ENCODE measurements around the gene CDH1.

Gene CDH1

DNA sequence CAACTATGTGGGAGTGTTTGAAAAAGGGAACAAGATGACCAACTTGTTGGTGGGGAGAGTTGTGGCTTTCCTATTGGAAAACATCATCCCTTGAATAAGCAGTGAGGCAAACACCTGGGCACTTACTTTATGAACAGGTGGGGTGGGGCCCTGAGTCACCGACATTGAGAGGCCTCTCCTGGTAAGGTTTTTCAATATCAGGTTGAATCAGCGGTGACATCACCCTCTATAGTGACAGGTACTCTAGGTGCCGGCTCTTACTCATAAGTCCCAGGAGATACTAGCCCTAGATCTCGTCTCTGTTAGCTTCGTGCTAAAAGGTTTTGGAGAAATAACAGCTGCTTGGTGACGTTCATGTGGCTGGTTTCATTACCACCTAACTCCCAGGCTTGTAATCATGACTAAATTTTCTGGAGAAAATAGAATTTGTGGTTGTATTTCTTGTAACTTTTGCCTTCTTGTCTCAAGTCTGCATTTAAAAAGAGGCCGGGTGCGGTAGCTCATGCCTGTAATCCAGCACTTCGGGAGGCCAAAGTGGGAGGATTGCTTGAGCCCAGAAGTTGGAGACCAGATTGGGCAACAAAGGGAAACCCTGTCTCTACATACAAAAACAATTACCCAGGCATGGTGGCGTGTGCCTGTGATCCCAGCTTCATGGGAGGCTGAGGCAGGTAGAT lies 19.3 kb downstream of the CDH1 start:
- no peak overlapping the region for H3K4me3 ChIP-seq (ENCODE audit: low read depth, low read length)
- DNase-seq (ENCODE audit: low read depth): no peak

GRCh38 chr16:68757625-68757935 lies 20.5 kb downstream of the CDH1 start:
- no peak for DNase-seq (ENCODE audit: low read depth)
- H3K4me3 ChIP-seq (ENCODE audit: low read depth, low read length): no peak overlapping the region

- H3K4me3 ChIP-seq (ENCODE audit: low read depth, low read length): no peak overlapping the region
- no peak for DNase-seq (ENCODE audit: low read depth)
These were observed 22.0 kb downstream of the CDH1 start for GRCh38 chr16:68759062-68759461.

DNA sequence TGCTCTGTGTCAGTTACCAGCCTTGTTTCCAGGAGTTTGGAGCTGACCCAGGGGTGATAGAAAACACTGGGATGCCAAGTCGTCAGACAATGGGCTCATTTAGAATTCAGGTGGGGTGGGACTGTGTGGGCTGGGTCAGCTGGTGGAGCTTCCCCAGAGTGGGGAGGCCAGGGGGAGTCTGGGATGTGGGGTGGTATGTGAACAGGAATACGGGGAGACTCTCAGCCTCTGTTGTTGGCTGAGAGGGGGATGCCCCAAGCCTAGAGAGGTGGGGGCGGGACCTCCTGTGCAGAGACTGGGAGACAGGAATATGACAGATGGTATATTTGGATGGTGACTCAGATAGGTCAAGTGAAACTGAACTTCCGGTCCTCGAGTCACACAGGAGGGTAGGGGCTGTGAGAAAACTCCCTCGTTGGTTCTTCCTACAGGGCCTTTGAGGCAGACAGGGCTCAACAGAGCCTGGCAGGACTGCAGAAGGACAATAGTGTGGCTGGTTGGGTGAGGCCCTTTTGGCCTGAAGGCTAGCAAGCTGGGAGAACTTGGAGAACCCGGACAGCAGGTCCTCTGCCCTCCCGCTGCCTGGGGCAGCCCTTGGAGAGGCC lies 23.7 kb downstream of the CDH1 start:
- H3K4me3 ChIP-seq (ENCODE audit: low read depth, low read length): no peak overlapping the region
- no peak for DNase-seq (ENCODE audit: low read depth)

DNA sequence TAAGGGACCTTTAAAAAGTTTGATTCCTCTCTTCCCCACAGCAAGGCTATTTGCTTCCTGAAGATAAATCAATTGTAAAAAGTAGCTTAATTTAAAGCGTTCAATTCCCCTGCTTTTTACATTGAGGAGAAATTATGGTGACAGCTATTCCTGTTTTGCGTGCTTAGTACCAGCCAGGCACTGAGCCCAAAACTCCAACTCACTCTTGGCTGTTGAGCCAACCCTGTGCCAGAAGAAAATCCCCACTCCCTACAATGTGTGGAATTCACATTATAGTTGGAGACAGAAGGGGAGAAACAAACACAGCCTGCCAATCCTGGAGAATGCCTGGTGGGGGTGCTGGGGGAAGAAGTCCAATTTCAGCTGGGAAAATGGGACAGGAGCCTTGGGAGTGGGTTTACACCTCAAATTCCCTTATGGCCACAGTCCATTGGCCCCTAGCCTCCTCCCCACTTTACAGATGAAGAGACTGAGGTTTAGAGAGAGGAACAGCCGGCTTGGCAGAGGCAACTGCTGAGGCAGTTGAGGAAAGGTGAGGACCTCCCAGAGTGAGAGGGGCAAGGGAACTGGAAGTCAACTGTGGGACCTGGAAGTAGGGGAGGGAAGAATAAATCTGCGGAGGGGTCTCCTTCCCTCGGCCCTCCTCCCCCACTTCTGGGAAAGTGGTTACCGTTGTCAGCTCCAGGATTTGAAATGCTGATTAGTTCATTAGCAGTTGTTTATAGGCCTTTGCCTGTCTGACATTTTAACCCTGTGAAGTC lies 26.1 kb downstream of the CDH1 start:
- H3K4me3 ChIP-seq (ENCODE audit: low read depth, low read length): no peak overlapping the region
- DNase-seq (ENCODE audit: low read depth): no peak

DNA sequence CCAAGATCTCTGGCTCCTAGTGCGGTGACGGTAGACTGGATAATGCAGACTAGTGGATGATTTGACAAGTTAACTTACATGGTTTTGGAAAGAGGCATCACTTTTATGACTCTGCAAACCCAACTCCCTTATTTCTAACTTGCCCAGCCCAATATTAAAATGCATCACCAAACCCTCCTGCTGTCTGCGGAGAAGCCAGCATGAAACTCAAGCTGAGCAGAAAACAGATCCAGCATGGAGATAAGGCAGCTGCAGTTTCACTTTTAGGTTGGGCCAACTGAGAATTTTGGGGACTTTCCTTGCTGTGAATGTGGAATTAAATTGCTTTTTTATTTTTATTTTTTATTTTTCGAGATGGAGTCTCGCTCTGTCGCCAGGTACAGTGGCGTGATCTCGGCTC lies 27.8 kb downstream of the CDH1 start:
- DNase-seq (ENCODE audit: low read depth): no peak

GRCh38 chr16:68767581-68767980 lies 30.5 kb downstream of the CDH1 start:
- DNase-seq (ENCODE audit: low read depth): no peak
- H3K4me3 ChIP-seq (ENCODE audit: low read depth, low read length): no peak overlapping the region

More for the DNA sequence above, 27.8 kb downstream of the CDH1 start:
- H3K4me3 ChIP-seq (ENCODE audit: low read depth, low read length): no peak overlapping the region

DNA sequence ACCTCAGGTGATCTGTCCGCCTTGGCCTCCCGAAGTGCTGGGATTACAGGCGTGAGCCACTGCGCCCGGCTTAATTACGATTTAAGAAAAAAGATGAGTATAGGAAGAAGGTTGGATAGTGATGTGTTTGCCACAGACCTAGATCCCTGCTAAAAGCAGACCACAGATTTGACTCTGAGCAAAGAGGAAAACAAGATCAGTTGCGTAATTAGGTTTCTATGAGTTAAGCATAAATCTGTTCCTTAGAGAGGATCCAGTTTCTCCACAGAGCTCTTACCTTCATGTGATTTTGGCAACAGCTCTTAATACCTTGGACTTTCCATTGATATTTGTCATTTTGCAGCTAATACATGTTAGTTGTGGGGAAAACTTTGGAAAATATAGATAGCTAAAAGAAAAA lies 31.1 kb downstream of the CDH1 start:
- H3K4me3 ChIP-seq (ENCODE audit: low read depth, low read length): no peak overlapping the region
- no peak for DNase-seq (ENCODE audit: low read depth)

GRCh38 chr16:68768771-68769170 lies 31.7 kb downstream of the CDH1 start:
- no peak for DNase-seq (ENCODE audit: low read depth)
- no peak overlapping the region for H3K4me3 ChIP-seq (ENCODE audit: low read depth, low read length)

- no peak for DNase-seq (ENCODE audit: low read depth)
- no peak overlapping the region for H3K4me3 ChIP-seq (ENCODE audit: low read depth, low read length)
These were observed 33.6 kb downstream of the CDH1 start for GRCh38 chr16:68770671-68771070.

DNA sequence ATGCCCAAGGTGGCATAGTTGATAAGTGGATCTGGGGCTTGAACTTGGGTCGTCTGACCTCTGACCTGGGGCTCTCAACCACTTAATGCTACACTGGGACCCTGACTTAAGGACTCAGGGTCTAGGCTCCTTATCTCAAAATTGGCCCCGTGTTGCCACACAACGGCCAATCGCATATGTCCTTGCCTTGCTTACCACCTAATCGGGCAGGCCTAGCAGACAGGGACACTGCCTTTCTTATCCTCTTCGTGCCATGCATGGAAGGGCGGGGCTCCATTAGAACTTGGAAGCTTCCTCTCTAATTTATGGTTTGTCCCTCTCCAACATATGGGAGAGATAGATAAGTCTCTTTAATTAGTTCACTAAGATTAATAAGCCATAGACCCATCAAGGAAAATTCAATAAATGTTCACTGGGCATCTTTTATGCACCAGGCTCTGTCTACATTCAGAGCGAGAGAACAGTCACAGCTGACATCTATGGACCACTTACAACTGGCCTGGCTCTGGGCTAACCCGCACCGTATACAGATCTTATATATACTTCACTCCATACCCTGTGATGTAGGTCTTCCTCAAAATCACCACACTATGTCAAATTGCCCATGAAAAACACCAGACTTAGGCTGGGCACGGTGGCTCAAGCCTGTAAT lies 35.1 kb downstream of the CDH1 start:
- no peak overlapping the region for H3K4me3 ChIP-seq (ENCODE audit: low read depth, low read length)
- DNase-seq (ENCODE audit: low read depth): no peak

DNA sequence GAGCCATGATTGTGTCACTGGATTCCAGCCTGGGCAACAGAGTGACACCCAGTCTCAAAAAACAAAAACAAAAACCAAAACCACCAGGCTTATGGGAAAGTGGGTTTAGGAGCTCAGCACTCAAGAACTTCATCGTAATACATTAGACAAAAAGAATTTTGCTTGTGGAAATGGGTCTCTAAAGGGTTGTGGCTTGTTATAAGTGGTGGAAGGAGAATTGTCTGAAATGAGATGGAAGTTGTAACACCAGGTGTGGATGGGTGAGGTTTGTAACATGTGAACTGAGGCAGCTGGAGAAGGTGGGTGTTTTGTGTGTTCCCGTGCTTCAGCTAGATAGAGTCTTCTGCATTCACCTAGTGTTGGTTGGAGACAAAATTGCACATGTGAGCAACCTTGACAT lies 35.8 kb downstream of the CDH1 start:
- no peak for DNase-seq (ENCODE audit: low read depth)

GRCh38 chr16:68774982-68775634 lies 38.0 kb downstream of the CDH1 start:
- no peak overlapping the region for H3K4me3 ChIP-seq (ENCODE audit: low read depth, low read length)
- no peak for DNase-seq (ENCODE audit: low read depth)

More for the DNA sequence above, 35.8 kb downstream of the CDH1 start:
- no peak overlapping the region for H3K4me3 ChIP-seq (ENCODE audit: low read depth, low read length)

- no peak for DNase-seq (ENCODE audit: low read depth)
- H3K4me3 ChIP-seq (ENCODE audit: low read depth, low read length): no peak overlapping the region
These were observed 39.9 kb downstream of the CDH1 start for GRCh38 chr16:68776821-68777485.

DNA sequence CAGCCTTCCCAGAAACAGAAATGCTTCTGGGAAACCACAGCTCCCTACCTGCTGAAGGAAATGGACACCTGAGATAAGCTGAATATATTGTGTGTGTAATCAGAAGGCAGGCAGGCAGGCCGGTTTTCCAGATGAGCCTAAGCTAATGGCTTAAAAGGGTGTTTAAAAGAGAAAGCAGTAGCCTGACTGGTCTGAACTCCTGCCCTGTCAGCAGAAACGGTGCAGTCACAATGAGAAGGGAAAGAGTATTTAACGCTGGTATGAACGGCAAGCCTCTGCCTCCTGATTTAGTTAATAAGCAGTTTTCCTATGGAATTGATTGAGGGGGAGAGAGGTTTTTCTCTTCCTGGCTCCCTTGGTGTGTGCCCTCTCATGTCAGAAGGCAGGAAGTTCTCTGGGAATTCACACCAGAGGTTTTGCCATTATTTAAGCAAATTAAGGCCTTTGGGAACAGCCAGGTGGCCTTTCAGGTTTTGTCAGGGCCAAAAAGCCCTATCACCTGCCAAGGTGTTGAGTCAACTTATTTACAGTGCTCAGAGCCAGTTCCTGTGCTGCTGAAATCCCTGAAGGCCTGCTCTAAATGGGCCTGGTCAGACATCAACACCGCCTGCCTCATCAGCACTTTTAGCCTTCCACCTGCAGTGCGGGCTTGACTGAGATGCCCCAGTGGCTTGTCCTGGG lies 41.6 kb downstream of the CDH1 start:
- no peak for DNase-seq (ENCODE audit: low read depth)
- no peak overlapping the region for H3K4me3 ChIP-seq (ENCODE audit: low read depth, low read length)

DNA sequence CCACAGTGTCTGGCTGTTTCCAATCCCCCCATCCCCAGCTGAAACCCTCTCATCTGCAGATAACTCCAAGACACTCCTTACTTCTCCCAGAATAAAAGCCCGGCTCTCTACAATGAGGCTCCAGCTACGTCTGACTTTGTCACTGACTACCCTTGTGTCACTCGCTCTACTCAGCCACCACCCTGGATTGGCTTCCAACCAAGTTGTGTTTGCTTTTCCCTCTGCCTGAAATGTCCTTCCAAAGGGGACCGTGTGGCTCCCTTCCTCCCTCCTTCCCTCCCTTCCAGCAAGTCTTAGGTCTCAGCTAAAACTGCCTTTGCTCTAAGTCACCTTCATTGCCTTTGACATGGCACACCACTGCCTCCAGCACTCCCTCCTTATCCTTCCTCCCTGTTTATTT lies 42.8 kb downstream of the CDH1 start:
- no peak overlapping the region for H3K4me3 ChIP-seq (ENCODE audit: low read depth, low read length)
- no peak for DNase-seq (ENCODE audit: low read depth)

DNA sequence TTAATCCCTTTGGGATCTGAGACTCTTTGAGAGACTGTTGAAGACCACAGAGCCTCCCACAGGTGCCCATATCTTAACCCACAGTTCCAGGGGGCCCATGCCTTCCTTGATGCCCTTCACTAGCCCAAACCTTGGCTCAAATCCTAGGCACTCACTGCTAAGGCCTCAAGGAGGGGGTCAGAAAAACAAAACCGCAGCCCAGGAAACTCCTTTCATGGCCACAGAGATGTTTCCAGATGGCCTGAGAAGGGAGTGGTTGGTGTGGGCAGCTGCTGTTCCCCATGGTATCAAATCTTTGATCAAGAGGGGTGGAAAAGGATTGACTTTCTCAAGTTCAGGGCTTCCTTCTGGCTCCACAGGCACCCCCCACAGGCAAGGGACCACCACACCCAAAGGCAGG lies 44.7 kb downstream of the CDH1 start:
- no peak for DNase-seq (ENCODE audit: low read depth)

GRCh38 chr16:68782198-68783174 lies 45.4 kb downstream of the CDH1 start:
- no peak overlapping the region for H3K4me3 ChIP-seq (ENCODE audit: low read depth, low read length)
- no peak for DNase-seq (ENCODE audit: low read depth)

More for the DNA sequence above, 44.7 kb downstream of the CDH1 start:
- no peak overlapping the region for H3K4me3 ChIP-seq (ENCODE audit: low read depth, low read length)

Data from skeletal muscle cell (primary cell).